ENCODE measurements around the gene CYB561D2. TPM values are rescaled to one million over a fixed set of nuclear protein-coding genes. Genes with fewer than 3 reads are reported as not detected.

CYB561D2 gene
- total and polyA plus RNA-seq, 2 donors (not counting 3 experiments of a cell fraction or from before 2014, with no cell fraction given) = 13.6 to 46.0 TPM

GRCh38 chr3:50354850-50355249, 4.2 kb downstream of the CYB561D2 start:
- CTCF ChIA-PET = interaction anchor here (2.5 kb wide), 1 partner anchor 188 kb away, joined by 11 read pairs; no protein-coding TSS in a partner anchor
- no peak overlapping the region for H2AFZ ChIP-seq (ENCODE audit: low read depth, low read length)

GRCh38 chr3:50355829-50356552, 5.3 kb downstream of the CYB561D2 start:
- Histone ChIP-seq H3K4me3 (replicated peaks in 1 of 3; ENCODE audit: insufficient read depth in 1 of 3, low read depth in 1 of 3, low read length in 3 of 3) (peak overlapping the region in 2 of 3 experiments; percentile 6 to 63), H3K27me3 (ENCODE audit: control insufficient read depth in 2 of 2, insufficient read depth in 2 of 2, low read length in 2 of 2) (no peaks in the 10 kb centered on the region), H3K27ac (ENCODE audit: insufficient read depth, low read depth, low read length) (no peak overlapping the region), H3K9me3 (replicated peaks; ENCODE audit: control insufficient read depth, insufficient read depth, low read length) (no peaks in the 10 kb centered on the region), H3K79me2 (ENCODE audit: control insufficient read depth, insufficient read depth, low read length) (peaks cover 43% of the 10 kb centered on the region), H3K4me1 (ENCODE audit: control insufficient read depth, extremely low read depth, insufficient read depth, low read length) (peaks cover 38% of the 10 kb centered on the region), H2AFZ (ENCODE audit: low read depth, low read length) (no peak overlapping the region), H3K9ac (replicated peaks; ENCODE audit: extremely low read depth, insufficient read depth, low read length) (no peak overlapping the region), H4K20me1 (replicated peaks; ENCODE audit: control insufficient read depth, extremely low read depth, insufficient read depth, low read length) (peaks cover 6% of the 10 kb centered on the region), H3K9me1 (replicated peaks; ENCODE audit: control insufficient read depth, extremely low read depth, insufficient read depth, low read length) (no peaks in the 10 kb centered on the region), H3K36me3 (ENCODE audit: control insufficient read depth in 2 of 2, extremely low read depth in 1 of 2, insufficient read depth in 2 of 2, low read length in 2 of 2) (peaks cover 8 to 28% of the 10 kb centered on the region in 2 experiments), H3K4me2 (ENCODE audit: insufficient read depth, low read length) (peak overlapping the region; percentile 90)
- FAIRE-seq (no peak), DNase-seq (ENCODE audit: low read depth, low spot score) (no peak)
- intact Hi-C loops (cut with micrococcal nuclease) (loop anchor here (5.0 kb wide), 1 partner anchor 1036 kb away; the partner anchor contains the start of gene RBM15B), dilution Hi-C loops (cut with MboI; ENCODE audit: extremely low pct_ligation_motif_present, low sequenced_read_pairs) (no loop called here)
- TF ChIP-seq CTCF (IDR thresholded peaks at IDR 0.05; ENCODE audit: extremely low read depth in 1 of 2, insufficient read depth in 1 of 2, low read depth in 1 of 2, low read length in 2 of 2) = no peak
- TF ChIP-seq FOS (IDR thresholded peaks at IDR 0.05; ENCODE audit: borderline replicate concordance, insufficient read depth, low read length) = no peak
- TF ChIP-seq MYC (IDR thresholded peaks at IDR 0.05; ENCODE audit: low read depth, low read length) = no peak
- no peak for TF ChIP-seq POLR2A (IDR thresholded peaks at IDR 0.05; ENCODE audit: low read depth, low read length)
- TF ChIP-seq POLR2AphosphoS5 (IDR thresholded peaks at IDR 0.05; ENCODE audit: insufficient read depth, low read depth, low read length) = no peak
- TF ChIP-seq EZH2 (IDR thresholded peaks at IDR 0.05; ENCODE audit: borderline replicate concordance, low read depth, low read length, severe bottlenecking) = no peak
- TF ChIP-seq JUN (IDR thresholded peaks at IDR 0.05; ENCODE audit: borderline replicate concordance, insufficient read depth, insufficient read length, low read depth) = no peak
- no peak for TF ChIP-seq MAX (IDR thresholded peaks at IDR 0.05; ENCODE audit: insufficient read depth, insufficient read length)
- no peak for TF ChIP-seq GATA2 (IDR thresholded peaks at IDR 0.05; ENCODE audit: insufficient read depth, insufficient read length, low read depth, low read length)
- POLR2A ChIA-PET = no interaction called here
- no TSS peak for BruUV-seq (replicated peaks)
- CTCF ChIA-PET = interaction anchor here (1.3 to 2.1 kb wide), 3 partner anchors 15 to 260 kb away, joined by 4 to 14 read pairs (median 4); no protein-coding TSS in a partner anchor

More at GRCh38 chr3:50354850-50355249, 4.2 kb downstream of the CYB561D2 start:
- no peak overlapping the region for H3K4me2 ChIP-seq (ENCODE audit: insufficient read depth, low read length)
- H3K79me2 ChIP-seq (ENCODE audit: control insufficient read depth, insufficient read depth, low read length) = peaks cover 43% of the 10 kb centered on the region
- peaks cover 8 to 28% of the 10 kb centered on the region in 2 experiments for H3K36me3 ChIP-seq (ENCODE audit: control insufficient read depth in 2 of 2, extremely low read depth in 1 of 2, insufficient read depth in 2 of 2, low read length in 2 of 2)
- intact Hi-C loops (cut with micrococcal nuclease) = loop anchor here (5.0 kb wide), 1 partner anchor 1037 kb away; the partner anchor contains the start of gene RBM15B
- peaks cover 44% of the 10 kb centered on the region for H3K4me1 ChIP-seq (ENCODE audit: control insufficient read depth, extremely low read depth, insufficient read depth, low read length)
- TF ChIP-seq POLR2A (IDR thresholded peaks at IDR 0.05; ENCODE audit: low read depth, low read length) = no peak
- no peaks in the 10 kb centered on the region for H3K27me3 ChIP-seq (ENCODE audit: control insufficient read depth in 2 of 2, insufficient read depth in 2 of 2, low read length in 2 of 2)
- no peak overlapping the region for H3K4me3 ChIP-seq (replicated peaks in 1 of 3; ENCODE audit: insufficient read depth in 1 of 3, low read depth in 1 of 3, low read length in 3 of 3)
- no TSS peak for BruUV-seq (replicated peaks)
- no peak overlapping the region for H3K27ac ChIP-seq (ENCODE audit: insufficient read depth, low read depth, low read length)
- no peak for DNase-seq (ENCODE audit: low read depth, low spot score)
- no peak for FAIRE-seq
- dilution Hi-C loops (cut with MboI; ENCODE audit: extremely low pct_ligation_motif_present, low sequenced_read_pairs) = no loop called here
- no peak overlapping the region for H3K9ac ChIP-seq (replicated peaks; ENCODE audit: extremely low read depth, insufficient read depth, low read length)
- no peaks in the 10 kb centered on the region for H3K9me1 ChIP-seq (replicated peaks; ENCODE audit: control insufficient read depth, extremely low read depth, insufficient read depth, low read length)
- H4K20me1 ChIP-seq (replicated peaks; ENCODE audit: control insufficient read depth, extremely low read depth, insufficient read depth, low read length) = peaks cover 6% of the 10 kb centered on the region
- H3K9me3 ChIP-seq (replicated peaks; ENCODE audit: control insufficient read depth, insufficient read depth, low read length) = no peaks in the 10 kb centered on the region
- POLR2A ChIA-PET = no interaction called here
